GM19035 (cell line): ENCODE data around the gene GAS2L1.
"Not testable (repeated sequence)": the region's sequence is repeated elsewhere in the genome, so short reads cannot be mapped to it uniquely, and the experiment has no call there.

ENCODE experiments used
- ATAC-seq: cut with Tn5 transposase; IDR thresholded peaks from one replicate; pipeline ENCODE4 v1.9.1; 2021; ENCODE audit not compliant: unreplicated experiment

The GAS2L1 gene

DNA sequence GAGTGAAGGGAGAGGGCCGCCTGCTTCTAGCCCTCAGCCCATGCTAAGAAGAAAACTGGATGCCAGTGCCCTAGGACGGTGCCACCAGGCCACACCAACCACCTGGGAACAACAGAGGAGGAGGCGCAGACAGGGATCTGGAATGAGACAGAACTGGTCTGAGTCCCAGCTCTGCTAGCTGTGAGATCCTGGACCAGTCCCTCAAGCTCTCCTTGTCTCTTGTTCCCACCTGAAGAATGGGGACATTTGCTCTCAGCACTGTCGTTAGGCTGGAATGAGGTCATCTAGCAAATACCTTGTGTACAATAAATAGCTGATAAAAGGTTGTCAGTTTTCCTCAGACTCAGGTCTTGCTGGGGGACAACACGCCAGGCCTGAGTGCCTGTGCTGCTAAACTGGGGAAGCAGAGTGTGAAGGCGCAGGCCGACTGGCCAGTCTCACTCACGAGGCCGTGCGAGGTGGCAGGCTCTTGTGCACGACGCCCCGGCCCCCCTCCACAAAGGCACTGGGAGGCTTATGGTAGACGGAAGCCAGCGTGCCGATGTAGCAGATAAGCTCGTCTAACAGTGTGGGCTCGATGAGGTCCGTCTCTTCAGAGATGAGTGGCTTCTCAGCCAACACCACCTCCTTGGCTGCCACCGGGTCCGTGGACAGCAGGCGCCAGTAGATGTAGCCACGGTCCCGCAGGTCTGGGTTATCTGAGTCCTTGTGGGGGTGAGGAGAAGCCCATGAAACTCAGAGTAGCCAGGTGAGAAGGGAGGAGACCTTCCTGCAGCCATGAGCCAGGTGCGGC is 34.8 kb downstream of the GAS2L1 start:
- no peak for ATAC-seq

DNA sequence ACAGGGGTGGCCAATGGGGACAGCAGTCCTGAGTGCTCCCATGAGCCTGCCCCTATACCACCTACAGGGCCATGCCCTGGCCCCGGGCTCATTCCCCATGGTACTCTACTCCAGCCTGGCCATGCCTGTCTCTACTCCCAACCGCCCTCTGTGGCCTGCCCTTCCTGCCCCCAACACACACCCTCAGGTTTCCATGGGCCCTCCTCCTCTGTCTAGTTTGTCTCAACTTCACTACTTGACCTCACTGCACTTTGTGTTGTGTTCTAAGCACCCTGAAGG is 35.3 kb downstream of the GAS2L1 start:
- no peak for ATAC-seq

DNA sequence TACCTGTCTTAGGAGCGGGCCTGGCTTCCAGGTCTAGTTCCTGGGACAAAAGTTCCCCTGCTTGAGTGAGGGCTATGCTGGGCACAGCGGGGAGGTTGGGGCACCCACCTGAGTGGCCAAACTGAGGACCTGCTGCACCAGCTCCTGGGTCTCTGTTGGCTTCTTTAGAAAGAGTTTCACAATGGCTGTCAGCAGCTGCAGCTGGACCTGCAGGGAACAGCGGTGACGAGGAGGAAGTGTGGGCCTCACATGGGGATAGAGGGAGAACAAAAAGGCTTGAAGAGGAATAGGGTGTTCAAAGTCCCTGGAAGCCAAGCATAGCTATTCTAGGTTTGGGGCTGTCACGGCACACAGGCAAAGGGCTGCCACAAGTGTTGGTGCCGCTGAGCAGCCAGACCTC is 35.7 kb downstream of the GAS2L1 start:
- ATAC-seq = no peak

DNA sequence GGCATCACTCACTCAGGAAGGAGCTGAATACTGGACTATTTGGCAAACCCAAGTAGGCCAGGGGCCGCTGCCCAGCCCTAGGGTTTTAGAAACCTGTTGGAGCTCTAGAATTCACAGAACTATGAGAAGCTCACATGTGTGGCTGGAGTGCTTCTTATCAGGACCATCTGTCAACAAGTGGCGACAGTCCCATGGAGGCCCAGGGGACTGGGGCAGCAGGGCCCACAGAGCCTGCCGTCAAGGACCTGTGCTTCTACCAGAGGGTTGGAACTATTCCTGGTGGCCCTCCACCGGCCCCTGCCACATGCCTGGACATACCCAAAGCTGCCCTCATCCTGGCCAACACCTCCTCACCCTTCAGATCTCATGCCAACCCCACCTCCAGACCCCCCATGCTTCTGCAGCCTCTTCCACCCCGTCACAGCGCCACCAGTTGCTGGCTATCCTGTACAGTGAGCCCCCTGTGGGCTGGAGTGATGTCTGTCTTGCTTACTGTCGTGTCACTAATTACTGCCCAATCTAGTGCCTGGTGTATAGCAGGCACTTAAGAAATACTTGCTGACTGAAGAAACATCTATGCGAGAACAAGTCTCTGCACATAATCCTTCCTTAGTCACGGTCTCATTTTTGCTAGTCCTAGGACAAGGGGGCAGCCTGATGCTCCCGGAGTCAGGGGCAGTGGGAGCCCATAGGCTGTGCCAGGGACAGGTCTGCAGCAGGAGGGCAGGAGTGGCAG is 36.3 kb downstream of the GAS2L1 start:
- no peak for ATAC-seq

DNA sequence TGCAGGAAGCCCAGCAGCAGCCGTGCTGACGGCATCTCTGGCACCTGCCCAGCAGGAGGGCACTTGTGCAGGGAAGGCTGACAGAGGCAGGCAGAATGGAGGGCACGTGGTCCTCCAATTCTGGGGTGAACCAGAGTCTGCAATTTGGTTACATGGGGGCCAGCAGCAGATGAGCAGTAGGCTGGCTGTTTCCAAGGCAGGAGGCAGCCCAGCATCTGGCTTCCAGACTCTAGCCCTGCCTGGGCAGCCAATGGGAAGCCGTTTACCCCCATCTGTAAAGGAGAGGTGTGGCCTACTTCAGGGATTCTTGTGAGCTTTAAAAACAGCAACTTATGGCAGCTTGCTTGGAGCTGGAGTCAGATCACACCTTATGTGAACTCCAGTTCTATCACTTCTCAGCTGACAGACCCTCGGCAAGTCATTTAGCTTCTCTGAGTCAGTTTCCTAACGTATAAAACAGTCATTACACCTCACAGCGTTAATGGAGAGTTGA is 36.9 kb downstream of the GAS2L1 start:
- no peak for ATAC-seq

DNA sequence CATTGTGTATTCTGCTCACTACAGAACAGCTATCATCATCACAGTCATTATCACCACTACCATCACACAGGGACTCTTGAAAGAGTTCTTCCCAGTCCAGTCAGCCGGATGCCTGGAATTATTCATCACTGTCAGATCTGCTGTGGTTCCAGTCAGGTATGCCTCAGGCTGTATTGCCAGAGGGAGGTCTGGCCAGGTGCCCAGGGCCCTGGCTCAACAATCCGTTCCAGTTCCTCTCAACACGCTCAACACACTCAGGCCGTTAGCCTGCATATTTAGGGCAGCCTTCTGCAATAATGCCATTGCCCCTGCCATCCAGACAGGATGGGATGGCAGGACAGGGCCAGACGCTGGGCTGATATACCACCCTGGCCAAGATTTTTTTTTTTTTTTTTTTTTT is 37.7 kb downstream of the GAS2L1 start:
- ATAC-seq = no peak

DNA sequence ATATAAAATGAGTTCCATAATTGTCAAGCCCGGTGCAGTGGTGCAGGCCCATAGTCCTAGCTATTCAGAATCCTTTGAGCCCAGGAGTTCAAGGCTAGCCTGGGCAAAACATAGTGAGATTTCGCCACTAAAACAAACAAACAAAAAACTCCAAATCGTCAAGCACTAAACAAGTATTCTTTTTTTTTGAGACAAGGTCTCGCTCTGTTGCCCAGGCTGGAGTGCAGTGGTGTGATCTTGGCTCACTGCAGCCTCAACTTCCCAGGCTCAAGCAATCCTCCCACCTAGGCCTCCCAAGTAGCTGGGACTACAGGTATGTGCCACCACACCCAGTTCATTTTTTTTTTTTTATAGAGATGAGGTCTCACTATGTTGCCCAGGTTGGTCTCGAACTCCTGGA is 38.4 kb downstream of the GAS2L1 start:
- not testable (repeated sequence) for ATAC-seq

DNA sequence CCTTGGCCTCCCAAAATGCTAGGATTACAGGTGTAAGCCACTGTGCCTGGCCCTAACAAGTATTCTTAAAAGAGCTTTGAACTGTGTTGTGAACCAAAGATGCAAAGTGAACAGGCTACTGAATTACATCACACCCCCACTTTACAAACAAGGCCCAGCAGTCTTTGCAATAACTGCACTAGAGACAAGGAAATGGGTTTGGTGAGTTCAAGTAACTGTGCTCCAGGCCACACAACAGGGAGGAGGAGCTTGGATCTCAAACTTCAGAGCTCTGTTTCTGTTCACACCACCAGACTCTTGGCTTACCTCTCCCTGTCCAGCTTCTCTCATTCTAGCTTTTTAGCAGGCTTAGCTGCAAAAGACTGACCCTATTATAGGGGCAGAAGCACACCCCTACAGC is 39.5 kb downstream of the GAS2L1 start:
- no peak for ATAC-seq

DNA sequence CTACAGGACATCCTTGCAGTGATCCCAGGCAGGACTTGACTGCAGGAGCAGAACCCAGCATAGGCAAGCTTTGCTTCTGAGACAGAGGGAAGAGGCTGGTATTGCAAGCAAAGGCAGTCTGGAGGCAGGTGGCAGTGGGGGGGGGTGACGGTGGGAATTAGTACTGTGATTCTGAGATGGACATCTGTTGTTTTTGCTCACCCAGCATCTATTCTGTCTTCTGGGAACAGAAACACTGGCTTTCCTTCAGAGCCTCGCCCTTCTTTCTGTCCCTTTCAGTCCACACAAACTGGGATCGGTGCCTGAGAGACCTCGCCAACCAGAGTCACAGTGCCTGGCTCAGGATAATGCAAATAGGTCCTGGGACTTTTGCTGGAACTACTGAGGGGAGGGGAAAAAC is 40.2 kb downstream of the GAS2L1 start:
- no peak for ATAC-seq

DNA sequence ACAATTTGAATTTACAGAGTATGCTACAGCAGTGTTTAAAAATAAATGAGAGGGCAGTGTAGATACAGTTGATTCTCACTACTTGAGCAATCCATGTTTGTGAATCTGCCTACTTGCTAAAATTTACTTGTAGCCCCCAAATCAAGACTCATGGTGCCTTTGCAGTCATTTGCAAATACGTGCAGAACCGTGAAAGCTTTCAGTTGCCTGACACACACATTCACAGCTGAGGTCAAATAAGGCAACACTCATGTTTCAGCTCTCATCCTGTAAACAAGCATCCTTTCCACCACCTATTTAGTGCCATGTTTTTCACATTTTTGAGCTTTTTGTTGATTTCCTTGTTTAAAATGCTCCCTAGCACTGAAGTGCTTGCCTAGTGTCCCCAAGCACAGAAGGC is 41.6 kb downstream of the GAS2L1 start:
- ATAC-seq = no peak

DNA sequence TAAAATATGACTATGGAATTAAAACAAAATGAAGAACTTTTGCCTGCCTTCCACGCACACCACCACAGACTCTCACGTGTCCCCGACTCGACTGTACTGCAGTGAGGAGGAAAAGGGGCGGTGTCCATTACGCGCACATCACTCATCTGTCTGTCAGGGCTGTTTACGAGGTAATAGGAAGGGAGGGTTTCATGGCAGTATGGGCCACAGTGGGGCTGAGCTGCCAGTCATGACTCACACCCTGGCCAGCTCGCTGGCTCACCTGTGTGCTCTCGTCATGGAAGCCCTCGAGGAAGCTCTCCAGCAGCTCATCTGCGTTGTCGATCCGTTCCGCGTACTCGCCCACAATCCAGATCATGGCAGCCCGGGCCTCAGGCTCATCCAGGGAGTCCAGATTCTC is 42.5 kb downstream of the GAS2L1 start:
- ATAC-seq = no peak

DNA sequence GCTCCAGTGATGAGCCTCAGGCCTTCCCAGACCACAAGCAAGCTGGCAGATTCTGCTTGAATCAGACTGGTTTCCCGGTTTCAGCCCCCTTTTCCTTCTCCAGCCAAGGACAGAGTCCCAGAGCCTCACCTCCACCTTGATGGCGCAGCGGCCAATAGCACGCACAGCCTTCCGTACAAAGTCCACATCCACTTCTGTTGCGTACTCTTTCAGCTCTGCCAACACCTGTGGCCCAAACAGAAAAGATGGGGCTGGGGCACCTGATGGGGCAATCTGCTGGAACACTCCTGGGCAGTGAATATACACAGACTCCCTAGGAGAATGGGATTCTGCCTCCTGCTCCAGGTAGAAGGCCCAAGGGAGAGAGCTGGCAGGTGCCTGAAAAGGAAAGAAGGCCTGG is 44.6 kb downstream of the GAS2L1 start:
- no peak for ATAC-seq

DNA sequence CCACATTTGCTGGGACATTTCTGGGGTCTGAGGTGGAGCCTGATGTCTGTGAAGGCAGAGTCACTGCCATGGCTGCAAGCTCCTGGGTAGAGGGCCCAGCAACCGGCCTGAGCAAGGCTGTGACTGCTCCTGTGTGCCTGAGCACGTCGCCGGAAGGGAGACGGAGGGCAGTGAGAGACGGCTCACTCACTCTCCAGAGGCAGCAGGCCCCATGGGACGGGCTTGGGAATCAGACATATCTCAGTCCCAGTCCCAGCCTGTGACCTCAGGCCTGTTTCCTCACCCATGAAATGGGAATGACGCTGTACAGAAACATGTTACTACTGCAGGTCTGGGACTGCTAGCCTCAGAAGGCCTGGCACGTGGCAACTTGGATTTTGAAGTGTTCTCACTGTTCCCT is 45.4 kb downstream of the GAS2L1 start:
- ATAC-seq = no peak

DNA sequence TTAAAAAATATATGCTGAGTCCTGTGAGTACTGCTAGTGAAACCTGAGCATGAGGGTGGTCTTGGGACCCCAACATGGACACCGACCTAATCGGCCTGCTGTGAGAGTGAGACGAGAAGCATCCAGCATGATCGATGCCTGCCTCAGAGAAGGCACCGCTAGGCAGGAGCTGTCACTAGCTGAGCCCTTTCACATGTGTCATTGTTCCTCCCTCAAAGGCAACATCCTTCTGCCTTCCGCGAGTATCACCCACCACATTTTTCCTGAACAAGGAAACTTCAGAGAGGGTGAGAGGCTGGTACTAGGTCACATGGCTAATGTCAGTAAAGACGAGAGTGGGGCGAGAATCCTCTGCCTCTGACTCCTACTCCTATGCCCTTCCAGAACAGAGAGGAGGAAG is 46.3 kb downstream of the GAS2L1 start:
- no peak for ATAC-seq

DNA sequence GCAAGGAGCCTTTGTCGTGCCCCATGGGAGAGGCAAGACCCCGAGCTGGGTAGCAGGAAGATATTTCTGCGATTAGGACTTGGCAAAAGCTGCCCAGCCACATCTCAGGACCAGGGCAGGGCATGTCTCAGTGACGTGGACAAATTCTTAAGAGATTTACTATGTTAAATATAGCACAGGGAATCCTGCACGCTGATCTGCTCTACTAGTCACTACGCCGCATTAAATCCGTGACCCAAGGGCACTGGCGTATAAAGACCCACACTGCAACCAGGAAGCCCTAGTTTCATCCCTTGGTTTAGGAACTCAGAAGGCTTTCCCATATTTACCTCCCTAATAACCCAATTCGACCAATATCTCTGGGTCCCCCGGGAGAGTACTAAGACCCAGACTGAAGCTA is 46.8 kb downstream of the GAS2L1 start:
- no peak for ATAC-seq

DNA sequence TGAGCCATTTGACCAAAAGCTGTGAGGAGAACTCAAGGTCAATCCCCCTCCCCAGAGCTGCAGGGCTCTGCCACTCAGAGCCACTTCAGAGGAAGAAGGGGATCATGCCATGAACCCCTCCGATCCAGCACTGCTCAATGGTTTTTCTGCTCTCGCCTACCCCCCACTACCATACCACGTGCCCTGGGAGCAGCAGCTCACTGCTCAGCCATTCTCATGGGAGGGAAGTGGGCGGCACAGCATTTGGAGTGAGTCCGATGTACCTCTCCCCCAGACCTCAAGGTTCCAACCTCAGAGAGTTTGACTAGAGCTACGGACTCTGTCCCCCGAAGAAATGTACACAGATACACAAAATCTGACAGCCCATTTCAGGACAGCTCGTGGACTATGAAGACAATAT is 47.4 kb downstream of the GAS2L1 start:
- ATAC-seq = no peak

DNA sequence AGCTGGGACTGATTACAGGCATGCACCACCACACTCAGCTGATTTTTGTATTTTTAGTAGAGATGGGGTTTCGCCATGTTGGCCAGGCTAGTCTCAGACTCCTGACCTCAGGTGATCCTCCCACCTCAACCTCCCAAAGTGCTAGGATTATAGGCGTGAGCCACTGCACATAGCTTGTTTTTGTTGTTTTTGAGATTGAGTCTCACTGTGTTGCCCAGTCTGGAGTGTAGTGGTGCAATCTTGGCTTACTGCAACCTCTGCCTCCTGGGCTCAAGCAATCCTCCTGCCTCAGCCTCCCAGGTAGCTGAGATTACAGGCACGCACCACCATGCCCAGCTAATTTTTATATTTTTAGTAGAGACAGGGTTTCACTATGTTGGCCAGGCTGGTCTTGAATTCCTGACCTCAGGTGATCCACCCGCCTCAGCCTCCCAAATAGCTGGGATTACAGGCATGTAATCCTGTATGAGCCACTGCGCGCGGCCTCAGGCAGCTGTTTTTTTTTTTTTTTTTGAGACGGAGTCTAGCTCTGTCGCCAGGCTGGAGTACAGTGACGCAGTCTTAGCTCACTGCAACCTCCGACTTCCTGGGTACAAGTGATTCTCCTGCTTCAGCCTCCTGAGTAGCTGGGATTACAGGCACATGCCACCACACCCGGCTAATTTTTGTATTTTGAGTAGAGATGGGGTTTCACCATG is 50.9 kb downstream of the GAS2L1 start:
- not testable (repeated sequence) for ATAC-seq

DNA sequence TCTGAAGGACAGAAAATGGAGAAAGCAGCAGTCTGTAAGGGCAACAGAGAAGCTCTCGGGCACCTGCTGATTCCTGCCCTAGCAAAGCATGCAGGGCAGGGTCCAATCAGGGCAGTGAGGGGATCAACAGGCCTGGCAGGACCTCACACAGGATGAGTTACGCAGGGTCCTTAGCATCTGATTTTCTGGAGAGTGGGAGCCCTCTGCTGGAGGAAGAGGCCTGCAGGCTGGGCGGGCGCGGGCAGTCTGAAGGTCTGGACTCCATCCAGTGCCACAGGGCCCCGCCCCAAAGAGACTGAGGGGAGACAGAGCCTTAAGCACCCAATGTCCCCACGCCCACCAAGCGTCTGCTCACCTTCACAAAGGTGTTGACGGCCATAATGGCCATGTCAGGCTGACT is 53.0 kb downstream of the GAS2L1 start:
- no peak for ATAC-seq
